ENCODE results near the gene DIP2C. TPM values are rescaled to one million over a fixed set of nuclear protein-coding genes. Genes with fewer than 3 reads are reported as not detected.

The DIP2C gene
- total RNA-seq, 4 donors from 2014 or later, result 2.4 to 14.9 (median 6.1) TPM

GRCh38 chr10:389836-390448, 299.5 kb downstream of the DIP2C start:
- H3K27me3 ChIP-seq, result no peaks in the 10 kb centered on the region
- peaks cover 0 to 59% (median 0%) of the 10 kb centered on the region in 3 donors for H3K36me3 ChIP-seq
- WGBS, 2 donors, result 85 to 90% methylated on average over 21 to 22 of the region's 23 CpGs
- TF ChIP-seq POLR2A (IDR thresholded peaks at IDR 0.05) (no peak), CTCF (IDR thresholded peaks at IDR 0.05) (no peak)
- no peak overlapping the region for H3K27ac ChIP-seq
- H3K9me3 ChIP-seq, result no peaks in the 10 kb centered on the region
- no peak overlapping the region for H3K4me3 ChIP-seq
- intact Hi-C loops (cut with DNase I), result no loop called here
- DNase-seq, result no peak
- H3K4me1 ChIP-seq, result peaks cover 0 to 6% (median 0%) of the 10 kb centered on the region in 3 donors

GRCh38 chr10:389261-389790, 300.1 kb downstream of the DIP2C start:
- Histone ChIP-seq H3K27ac (no peak overlapping the region), H3K9me3 (no peaks in the 10 kb centered on the region), H3K4me1 (peaks cover 0 to under 1% (median 0%) of the 10 kb centered on the region in 3 donors), H3K27me3 (no peaks in the 10 kb centered on the region), H3K4me3 (no peak overlapping the region), H3K36me3 (peaks cover 0 to 66% (median 0%) of the 10 kb centered on the region in 3 donors)
- TF ChIP-seq POLR2A (IDR thresholded peaks at IDR 0.05) (no peak), CTCF (IDR thresholded peaks at IDR 0.05) (no peak)
- 64 to 91% methylated on average over 5 to 14 of the region's 16 CpGs for WGBS, 2 donors
- no peak for DNase-seq
- intact Hi-C loops (cut with DNase I), result no loop called here

- Histone ChIP-seq H3K27me3 (no peaks in the 10 kb centered on the region), H3K27ac (no peak overlapping the region), H3K4me1 (no peaks in the 10 kb centered on the region), H3K4me3 (no peak overlapping the region), H3K9me3 (no peaks in the 10 kb centered on the region), H3K36me3 (peaks cover 0 to 72% (median 0%) of the 10 kb centered on the region in 3 donors)
- intact Hi-C loops (cut with DNase I), result no loop called here
- 61 to 85% methylated on average over 2 to 10 of the region's 13 CpGs for WGBS, 2 donors
- DNase-seq, result no peak
- no peak for TF ChIP-seq POLR2A (IDR thresholded peaks at IDR 0.05)
- TF ChIP-seq CTCF (IDR thresholded peaks at IDR 0.05), result no peak
Observed at GRCh38 chr10:388661-389045, 300.8 kb downstream of the DIP2C start.

GRCh38 chr10:387909-388660, 301.4 kb downstream of the DIP2C start:
- H3K9me3 ChIP-seq, result no peaks in the 10 kb centered on the region
- no peak for DNase-seq

More at GRCh38 chr10:387909-388660, 301.4 kb downstream of the DIP2C start:
- Histone ChIP-seq H3K27ac (peak overlapping the region in 2 of 4 donors; percentile 25 to 29), H3K4me3 (no peak overlapping the region), H3K36me3 (peaks cover 0 to 77% (median 0%) of the 10 kb centered on the region in 3 donors), H3K4me1 (no peaks in the 10 kb centered on the region), H3K27me3 (no peaks in the 10 kb centered on the region)
- TF ChIP-seq POLR2A (IDR thresholded peaks at IDR 0.05), result no peak
- TF ChIP-seq CTCF (IDR thresholded peaks at IDR 0.05), result no peak
- 81 to 84% methylated on average over 15 to 16 of the region's 16 CpGs for WGBS, 2 donors
- intact Hi-C loops (cut with DNase I), result no loop called here
